GM19193 (cell line): ENCODE measurements around the gene DYNC1LI2.

Experiments used
- POLR2A ChIP-seq: IDR thresholded peaks from 4 replicates; pipeline ENCODE4 v1.6.1; 2011; ENCODE audit not compliant: insufficient read depth, insufficient read length; ENCODE audit errors: extremely low read depth

DYNC1LI2 gene

DNA sequence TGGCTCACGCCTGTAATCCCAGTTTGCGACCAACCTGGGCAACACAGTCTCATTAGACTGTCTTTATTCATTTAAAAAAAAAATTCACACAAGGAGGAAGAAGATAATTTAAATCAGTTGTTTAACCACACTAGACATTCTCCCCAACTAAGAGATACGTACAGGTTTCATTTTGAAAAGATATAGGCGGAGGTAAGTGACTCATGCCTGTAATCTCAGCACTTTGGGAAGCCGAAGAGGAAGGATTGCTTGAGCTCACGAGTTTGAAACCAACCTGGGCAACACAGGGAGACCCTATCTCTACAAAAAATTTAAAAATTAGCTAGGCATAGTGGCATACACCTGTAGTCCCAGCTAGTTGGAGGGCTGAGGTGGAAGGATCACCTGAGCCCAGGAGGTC lies 60.2 kb downstream of the DYNC1LI2 start:
- TF ChIP-seq POLR2A: no peak

DNA sequence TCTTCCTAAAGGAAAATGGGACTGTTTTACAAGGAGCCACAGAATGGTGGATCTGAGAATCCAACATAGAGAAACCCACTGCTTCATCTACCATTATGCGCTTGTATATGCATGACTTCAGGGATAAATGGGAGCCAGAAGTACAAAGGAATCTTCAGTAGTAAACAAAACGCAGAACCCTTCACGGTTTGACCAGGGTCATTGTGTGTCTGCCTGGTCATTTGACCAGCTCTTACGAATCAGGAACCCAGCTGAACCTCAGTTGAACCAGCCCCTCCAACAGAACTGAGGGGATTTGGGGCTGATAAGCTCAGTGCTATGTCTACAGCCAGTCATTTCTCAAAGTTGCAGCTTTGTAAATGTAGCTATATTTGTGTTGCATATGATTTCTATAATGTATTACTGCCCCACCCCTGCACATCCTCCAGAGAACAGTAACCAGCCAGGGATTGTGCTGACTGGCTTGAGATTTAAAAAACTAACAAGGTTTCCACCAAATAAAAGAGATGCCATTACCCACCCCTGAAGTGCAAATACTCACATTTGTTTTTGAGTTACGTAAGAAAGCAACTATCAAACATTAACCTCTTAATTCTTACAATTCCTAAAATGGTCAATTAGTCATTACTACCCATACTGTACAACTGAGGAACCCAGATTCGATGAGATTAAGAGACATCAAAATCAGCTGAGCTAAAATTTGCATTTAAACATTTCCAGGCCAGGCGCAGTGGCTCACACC lies 61.1 kb downstream of the DYNC1LI2 start:
- no peak for TF ChIP-seq POLR2A

GRCh38 chr16:66689282-66689681 lies 62.1 kb downstream of the DYNC1LI2 start:
- TF ChIP-seq POLR2A: no peak

- TF ChIP-seq POLR2A: no peak
Measured at GRCh38 chr16:66687906-66688625, 63.3 kb downstream of the DYNC1LI2 start.

DNA sequence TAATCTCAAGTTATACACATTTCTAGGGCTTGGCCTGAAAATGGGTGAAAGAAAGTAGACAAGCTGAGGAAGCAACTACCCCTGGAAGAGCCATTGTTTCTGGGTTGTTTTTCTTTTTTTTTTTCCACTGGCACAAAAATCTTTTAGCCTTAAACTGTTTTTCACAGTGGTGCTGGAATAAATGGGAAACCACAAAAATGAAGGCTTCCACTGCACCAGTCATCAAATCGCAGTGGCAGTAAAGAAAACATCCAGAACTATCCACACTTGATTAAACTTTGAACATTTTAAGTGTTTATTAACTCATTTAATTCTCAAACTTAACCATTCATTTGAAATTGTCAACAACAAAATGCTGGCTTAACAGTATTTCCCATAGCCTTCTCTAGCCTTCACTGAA lies 69.1 kb downstream of the DYNC1LI2 start:
- no peak for TF ChIP-seq POLR2A

DNA sequence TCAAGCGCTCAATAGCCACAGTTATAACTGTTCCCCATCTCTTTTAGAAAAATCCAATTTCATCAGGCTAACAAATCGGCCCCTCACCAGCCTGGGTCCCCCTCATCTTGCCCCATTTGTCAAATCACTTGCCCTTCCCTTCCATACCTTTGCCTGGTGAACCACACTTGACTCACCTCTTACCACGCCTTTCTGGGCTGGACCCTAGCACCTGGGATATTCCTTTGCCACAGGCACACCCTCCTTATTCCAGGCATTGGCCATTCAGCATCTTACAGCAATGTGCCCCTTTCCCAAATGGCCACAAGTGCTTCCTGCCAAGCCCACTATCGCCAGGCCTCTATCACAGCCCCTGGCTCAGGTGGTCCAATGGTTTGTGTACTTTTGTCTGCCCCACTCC lies 69.7 kb downstream of the DYNC1LI2 start:
- no peak for TF ChIP-seq POLR2A

GRCh38 chr16:66678337-66678736 lies 73.1 kb downstream of the DYNC1LI2 start:
- TF ChIP-seq POLR2A: no peak

GRCh38 chr16:66677836-66678235 lies 73.6 kb downstream of the DYNC1LI2 start:
- TF ChIP-seq POLR2A: no peak

- TF ChIP-seq POLR2A: no peak
Measured at GRCh38 chr16:66677179-66677578, 74.2 kb downstream of the DYNC1LI2 start.

- TF ChIP-seq POLR2A: no peak
Measured at GRCh38 chr16:66676599-66676998, 74.8 kb downstream of the DYNC1LI2 start.

GRCh38 chr16:66673691-66674090 lies 77.7 kb downstream of the DYNC1LI2 start:
- no peak for TF ChIP-seq POLR2A
